Stimulated activated CD4-positive, alpha-beta T cell treated with anti-CD3 and anti-CD28 coated beads, TNF-alpha, amount 100 ng/mL, for 4 hours (primary cell): ENCODE measurements around the gene XPO4.
"Not testable (repeated sequence)": the region's sequence is repeated elsewhere in the genome, so short reads cannot be mapped to it uniquely, and the experiment has no call there.

ENCODE experiments used
- DNase-seq, 3 experiments: peaks; one replicate each; pipeline ENCODE4 v3.0.0-alpha.2; 2020; ENCODE audit warnings: low read depth in 3 of 3

Gene XPO4

DNA sequence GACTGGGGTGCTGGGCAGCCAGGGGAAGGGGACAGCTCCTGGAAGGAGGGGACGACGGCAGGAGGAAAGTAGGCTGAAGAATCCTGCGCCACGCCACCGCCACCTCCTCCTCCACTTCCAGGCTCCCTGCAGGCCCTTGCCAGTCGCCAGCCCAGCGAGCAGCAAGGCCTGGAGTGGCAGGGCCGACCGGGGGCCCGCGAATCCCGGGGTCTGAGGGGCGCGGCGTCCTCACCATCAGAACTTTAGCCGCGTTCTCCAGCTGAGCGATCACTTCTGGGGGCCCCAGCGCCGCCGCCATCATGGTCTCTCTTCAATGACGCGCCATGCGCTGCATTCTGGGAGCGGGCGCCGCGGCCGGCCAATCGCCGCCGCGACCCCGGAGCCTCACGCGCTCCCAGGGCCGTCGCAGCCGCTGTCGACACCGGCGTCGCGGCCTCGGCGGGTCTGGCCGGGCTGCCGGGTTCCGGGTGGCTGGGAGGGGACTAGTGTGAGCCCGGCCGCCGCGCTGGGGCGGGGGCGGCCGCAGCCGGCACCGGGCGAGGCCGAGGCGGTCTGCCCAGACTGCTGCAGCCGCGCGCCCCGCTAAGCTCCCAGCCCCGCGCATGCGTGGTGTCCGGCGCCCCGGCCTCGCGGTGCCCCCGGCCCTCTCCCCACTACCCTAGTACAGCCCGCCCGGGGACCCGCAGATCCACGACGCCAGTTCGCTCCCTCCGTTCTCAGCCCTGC, at the start of gene XPO4:
Gene XPO4 (minus strand): TSS at position 309 of the 726 bp plus-strand sequence. CDS start 8 bp downstream, at position 301.
- DNase-seq = peak; percentile 45 to 66 (median 65)

DNA sequence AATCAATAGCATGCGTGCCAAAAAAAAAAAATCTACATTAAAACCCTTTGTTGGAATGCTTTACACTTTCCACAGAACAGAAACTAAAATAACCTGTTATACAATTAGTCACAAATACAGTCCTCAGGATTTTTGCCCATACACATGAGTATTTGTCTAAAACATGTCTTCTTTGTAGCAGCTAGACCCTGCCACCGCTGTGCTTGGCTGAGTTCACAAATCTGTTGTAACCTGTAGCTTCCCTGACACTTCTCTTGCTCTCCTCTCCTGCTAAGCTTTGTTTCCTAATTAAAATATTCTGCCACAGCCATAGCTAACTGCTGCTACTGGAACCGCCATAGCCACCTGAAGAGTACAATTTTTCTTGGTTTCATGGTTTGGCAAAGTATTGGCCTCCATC, 45.5 kb upstream of the XPO4 start:
- DNase-seq = not testable (repeated sequence)

DNA sequence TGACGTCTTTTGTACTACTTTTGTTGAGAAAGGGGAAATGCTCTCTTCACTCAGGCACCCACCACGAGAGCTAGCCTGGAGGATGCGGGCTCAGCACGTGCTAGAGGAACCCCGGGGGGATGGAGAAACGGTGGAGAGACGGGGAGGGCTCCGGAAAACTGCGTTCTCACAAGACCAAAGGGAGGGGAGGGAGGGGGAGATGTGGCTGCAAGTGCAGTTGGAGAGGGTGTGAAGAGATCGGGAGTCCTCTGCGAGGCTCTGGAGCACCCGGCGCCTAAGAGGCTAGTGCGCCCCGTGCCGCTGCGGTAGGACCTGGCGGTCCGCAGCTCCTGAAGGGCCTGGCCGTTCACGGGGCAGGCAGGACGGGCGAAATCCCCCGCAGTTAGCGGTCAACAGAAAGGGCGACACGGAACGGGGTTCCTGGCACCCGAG, 43.4 kb upstream of the XPO4 start:
- no peak for DNase-seq

DNA sequence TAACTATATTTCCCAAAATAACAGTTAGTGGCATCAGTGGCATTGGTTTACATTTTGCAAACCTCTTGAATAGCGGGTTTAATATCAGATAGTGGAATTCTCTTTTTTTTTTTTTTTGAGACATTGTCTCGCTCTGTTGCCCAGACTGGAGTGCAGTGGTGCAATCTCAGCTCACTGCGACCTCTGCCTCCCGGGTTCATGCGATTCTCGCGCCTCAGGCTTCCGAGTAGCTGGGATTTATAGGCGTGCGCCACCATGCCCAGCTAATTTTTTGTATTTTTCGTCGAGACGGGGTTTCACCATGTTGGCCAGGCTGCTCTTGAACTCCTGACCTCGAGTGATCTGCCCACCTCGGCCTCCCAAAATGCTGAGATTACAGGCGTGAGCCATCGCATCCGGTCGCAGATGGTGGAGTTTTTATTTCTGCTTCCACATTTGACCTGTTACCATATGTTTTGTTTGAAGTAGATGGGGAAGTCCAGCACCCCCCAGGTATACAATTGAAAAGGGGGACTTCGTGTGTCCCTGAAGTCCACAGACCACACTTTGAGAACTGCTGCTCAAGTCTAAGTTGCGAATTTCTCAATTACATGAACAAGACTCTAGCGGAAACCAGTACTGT, 40.5 kb upstream of the XPO4 start:
- no peak for DNase-seq

DNA sequence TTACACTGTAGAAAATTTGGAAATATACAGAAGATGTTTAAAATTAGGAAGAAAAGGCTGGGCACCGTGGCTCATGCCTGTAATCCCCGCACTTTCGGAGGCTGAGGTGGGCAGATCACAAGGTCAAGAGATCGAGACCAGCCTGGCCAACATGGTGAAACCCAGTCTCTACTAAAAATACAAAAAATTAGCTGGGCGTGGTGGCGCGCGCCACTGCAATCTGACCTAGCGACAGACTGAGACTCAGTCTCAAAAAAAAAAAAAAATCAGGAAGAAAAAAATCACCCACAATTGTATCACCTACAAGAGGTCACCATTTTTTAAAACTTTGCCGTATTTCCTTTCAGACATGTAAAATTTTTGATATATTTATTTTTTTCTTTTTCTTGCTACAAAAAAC, 38.0 kb upstream of the XPO4 start:
- not testable (repeated sequence) for DNase-seq

DNA sequence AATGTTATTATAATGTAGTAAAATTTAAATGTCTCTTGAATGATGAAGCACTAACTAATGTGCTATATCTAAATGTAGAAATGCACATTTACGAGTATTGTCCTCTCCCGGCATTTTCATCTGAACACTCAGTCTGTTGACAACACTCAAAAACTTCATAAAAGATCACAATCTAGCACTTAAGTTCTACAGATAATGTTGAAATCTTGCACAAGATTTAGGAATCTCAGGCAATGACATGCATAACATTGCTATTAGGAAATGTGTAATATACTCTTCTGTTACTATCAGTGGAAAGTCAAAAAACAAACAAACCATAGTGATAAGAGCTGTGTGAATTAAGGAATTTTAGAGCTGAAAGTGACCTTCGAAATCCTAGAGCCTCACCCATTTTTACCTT, 37.5 kb upstream of the XPO4 start:
- no peak for DNase-seq

DNA sequence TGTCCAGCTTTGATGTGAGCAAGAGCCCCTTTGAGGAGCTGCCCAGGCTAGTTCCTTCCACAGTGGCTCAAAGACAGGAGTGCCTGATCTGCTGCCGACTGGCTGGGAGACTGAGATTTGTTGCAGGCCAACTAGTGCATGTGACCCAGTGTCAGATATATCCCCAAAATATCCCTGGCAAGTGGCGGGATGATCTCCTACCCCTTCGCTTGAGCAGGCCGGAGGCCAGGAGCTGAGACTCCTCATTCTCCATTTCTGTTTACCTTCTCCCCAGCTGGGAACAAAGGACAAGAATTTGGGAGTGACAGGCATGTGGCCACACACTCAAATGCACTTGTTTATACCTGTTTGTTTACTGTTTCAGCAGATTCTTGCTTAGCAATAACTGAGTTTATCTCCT, 37.1 kb upstream of the XPO4 start:
- no peak for DNase-seq

DNA sequence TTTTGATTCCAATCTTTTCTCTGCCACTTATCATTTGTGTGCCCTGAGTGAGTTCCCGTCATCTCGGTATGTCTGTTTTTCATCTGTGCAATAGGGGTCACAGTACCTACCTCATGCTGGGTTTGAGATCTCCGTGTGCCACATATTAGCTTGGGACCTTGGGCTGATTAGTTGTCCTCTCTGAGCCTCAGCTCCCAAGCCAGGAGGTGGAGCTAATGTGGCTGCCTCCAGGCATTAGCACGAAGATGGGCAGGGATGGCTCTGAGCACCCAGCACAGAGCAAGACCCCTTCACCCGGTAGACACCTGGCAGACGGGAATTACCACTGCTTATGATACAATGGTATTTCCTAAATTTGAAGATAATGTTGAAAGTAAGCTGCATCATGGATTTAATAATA, 35.8 kb upstream of the XPO4 start:
- DNase-seq = no peak

DNA sequence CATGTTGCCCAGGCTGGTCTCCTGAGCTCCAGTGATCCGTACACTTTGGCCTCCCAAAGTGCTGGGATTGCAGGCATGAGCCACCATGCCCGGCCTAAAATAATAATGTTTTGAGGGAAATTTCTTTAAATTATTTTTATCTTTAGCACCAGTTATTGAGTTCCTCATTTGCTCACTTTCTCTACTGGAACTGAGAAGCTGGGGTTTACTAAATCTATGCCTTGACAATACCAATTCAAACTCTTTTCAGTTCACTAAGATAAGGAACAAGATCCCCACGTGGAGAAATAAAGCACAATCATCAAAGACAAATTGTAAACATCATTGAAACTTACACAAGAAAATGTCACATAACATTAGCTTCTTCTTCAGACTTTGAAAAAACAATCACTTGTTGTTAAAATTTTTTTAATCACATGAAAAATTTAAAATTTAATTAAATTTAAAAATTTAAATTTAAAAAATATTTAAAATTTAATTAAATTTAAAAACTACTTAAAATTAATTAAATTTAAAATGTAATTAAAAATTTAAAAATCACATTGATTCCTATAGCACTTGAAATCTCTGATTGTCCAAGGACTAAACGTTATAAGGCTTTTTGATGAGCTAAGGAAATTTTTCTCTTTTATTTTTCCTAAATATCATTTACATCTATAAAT, 25.2 kb upstream of the XPO4 start:
- no peak for DNase-seq

DNA sequence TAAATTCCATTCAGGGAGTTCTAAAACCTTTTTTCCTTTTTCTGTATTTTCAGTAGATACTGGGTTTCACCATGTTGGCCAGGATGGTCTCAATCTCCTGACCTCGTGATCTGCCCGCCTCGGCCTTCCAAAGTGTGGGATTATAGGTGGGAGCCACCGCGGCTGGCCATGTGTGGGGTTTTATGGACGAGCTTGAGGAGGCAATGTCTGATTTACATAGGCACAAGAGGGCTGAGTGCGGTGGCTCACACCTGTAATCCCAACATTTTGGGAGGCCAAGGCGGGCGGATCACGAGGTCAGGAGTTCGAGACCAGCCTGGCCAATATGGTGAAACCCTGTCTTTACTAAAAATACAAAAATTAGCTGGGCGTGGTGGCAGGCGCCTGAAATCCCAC, 22.8 kb upstream of the XPO4 start:
- not testable (repeated sequence) for DNase-seq

DNA sequence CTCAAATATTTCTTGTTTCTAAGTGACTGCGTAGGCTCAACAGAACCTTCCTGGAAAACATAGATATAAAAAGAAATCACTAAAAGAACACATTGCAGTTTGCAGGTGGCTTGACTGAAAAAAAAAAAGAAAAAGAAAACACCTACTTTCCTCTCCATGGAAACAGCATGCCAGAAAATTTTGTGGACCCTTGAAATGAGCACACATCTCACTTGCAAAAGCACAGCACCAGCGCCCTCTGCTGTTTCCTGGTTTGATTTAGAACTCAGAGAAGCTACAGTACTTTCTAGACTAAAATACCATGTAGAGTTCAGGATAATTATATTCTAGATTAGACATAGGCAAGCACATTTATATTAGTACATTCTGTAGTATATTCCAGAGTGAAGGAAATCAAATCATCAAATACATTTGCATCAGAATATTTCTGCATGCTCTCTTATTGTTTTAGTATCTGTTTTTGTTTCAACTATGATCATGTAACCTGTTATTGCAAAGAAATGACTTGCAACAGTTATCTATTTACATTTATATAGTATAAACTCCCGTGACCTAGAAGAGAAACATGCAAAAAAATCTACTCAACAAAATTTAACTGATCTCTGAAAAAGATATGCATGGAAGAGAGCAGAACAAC, 22.3 kb upstream of the XPO4 start:
- peak; percentile 27 to 51 (median 38) for DNase-seq

DNA sequence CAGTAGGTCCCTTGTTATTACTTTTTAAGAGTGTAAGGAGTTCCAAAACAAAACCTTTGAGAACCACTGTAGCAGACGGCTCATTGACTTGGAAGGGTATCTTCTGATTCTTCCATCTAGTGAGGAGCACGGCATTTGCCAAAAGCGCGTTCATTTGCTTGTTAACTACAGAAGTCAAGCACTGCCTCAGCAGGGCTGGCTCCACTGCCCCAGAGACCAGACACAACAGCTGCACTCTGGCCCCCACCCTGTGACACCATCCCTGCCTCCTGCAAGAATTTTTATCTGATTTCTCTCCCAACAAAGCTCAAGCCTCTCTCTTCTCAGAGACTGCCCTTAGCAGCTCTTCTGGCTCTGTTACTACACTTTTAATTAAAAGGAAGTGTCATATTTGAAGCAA, 20.7 kb upstream of the XPO4 start:
- no peak for DNase-seq

DNA sequence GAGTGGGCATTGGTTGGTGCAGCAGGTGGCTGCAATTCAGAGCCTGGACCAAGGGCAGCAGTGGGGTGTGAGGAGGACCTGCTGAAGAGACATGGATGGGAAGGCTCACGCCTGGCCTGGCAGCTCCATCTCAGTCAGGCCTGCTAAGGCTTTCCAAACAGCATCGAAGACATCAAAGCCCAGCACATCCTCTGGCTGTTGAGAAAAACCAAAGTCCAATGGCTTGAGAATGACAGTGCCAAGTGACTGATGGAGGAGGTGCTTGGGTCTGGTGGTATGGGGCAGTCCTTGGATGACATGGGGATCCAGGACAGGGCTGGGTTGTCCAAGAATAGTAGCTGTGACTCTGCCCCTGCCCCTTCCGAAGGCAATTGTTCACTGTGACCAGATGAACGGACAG, 19.0 kb upstream of the XPO4 start:
- no peak for DNase-seq

DNA sequence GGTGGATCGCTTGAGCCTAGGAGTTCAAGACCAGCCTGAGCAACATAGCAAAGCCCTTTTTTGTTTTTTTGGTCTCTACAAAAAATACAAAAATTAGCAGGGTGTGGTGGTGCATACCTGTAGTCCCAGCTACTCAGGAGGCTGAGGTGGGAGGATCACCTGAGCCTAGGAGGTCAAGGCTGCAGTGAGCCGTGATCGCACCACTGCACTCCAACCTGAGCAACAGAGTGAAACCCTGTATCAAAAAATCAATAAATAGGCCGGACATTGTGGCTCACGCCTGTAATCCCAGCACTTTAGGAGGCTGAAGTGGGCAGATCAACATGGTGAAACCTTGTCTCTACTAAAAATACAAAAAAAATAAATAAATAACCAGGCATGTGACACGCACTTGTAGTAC, 13.1 kb upstream of the XPO4 start:
- not testable (repeated sequence) for DNase-seq

DNA sequence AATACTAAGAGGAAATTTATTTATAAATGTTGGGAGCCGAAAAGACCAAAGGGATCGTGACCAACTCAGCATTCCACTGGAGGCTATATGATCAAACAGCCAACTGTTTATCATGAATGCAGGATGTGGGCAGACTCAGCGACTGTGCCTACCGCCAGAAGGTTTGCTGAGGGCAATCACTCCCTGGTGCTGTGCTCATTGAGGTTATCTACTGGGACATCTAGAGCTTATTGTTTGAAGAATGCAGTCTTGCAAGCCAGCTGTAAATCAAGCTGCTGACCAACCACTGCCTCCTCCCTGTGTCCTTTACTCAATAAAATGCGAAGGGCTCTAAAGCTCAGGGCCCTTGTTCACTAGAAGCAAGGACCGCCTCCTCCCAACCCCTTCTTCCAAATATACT, 8.5 kb upstream of the XPO4 start:
- DNase-seq = no peak

DNA sequence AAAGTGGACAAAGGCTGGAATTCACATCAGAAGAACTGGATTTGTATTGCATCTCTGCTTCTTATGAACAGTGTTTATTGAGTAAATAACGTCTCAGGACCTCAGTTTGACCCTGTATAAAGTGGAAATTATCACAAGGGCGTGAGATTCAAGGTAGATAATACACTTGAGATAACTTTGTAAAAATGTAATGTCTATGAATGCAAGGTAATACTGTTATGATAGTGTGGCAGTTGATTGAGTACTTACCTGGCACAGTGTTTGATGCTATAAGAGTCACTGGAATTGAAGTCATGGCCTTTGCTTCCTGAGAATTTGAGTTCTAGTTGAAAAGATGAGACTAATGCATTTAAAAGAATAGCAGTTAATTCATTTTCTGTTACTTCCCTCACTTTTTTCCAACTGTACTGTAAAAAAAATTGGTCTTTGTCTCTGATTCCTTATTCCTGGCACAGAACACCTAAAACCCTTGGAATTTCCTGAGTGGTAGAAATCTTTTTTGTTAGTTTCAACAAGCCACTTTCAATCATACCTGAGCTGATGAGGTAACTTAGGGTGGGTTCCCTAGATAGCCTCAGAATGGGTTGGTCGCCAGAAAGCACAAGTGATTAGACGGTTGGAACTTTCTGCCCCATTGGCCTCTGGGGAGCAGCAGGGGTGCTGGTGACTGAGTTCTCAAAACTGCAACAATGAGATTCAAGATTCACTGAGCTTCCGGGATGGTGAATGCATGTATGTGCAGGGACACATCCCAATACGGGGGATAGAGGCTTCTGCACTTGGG, 6.4 kb upstream of the XPO4 start:
- DNase-seq = no peak

DNA sequence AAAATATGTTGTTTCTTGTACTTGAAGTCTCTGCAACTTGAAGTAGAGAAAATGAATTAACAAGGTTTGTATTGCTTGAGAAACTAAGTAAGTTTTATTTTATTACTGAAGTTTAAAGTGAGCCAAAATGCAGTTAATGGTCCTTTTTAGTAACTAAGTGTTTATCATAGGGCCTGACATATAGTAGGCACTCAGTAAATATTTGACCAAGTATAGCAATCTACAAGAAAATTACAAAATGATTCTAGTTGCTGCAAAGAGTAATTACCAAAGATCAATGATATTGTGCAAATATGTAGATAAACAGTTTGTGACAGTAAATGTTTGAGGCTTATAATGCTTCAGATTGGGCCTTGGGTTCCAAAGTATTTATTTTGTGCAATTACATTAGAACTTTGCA, 2.4 kb upstream of the XPO4 start:
- DNase-seq = no peak

DNA sequence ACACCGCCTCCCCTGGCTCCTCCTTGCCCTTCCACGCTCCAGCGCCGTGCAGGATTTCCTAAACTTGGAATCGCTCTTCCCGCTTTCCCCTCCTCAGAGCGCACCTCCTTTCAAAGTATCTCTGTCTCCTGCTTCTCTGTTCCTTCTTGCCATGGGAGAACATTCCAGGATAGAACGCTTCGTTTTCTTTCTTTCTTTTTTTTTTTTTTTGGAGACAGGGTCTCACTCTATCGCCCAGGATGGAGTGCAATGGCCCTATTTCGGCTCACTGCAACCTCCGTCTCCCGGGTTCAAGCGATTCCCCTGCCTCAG, 574 bp upstream of the XPO4 start:
- no peak for DNase-seq

DNA sequence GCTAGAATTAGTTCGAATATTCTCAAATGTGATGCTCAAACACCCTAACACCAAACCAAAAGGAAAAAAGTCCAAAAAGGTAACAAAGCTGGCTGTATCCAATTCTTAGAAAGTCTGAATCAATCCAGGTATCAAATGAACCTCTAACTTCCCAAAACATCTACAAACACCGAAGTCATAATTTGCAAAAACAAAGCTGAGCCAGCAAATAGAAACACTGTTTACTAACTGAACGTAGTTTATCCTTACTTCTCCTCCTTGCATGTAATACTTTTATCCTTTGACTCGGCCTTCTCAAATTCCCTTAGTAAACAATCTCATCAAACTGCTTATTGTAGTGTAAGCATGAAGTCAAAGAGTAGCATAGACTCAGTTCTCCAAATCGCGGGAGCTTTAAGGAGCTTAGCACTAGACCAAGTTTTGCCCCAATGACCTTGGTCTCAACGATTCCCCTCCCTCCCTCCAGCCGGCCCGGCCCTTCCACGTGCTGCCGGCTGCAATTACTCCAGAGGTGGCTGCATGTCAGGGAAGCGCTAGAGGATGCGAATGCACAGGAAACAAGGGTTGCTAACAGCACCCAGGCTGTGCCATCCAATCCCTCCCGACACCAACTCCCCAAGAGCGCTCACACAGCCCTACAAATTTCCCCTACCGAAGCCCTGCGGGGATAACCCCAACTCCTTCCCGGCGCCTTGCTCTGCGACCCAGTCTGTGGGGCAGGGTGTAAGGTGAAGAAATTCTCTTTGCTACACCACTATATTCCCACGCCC, 693 bp downstream of the XPO4 start:
- DNase-seq = peak in 1 of 3 experiments; percentile 5

DNA sequence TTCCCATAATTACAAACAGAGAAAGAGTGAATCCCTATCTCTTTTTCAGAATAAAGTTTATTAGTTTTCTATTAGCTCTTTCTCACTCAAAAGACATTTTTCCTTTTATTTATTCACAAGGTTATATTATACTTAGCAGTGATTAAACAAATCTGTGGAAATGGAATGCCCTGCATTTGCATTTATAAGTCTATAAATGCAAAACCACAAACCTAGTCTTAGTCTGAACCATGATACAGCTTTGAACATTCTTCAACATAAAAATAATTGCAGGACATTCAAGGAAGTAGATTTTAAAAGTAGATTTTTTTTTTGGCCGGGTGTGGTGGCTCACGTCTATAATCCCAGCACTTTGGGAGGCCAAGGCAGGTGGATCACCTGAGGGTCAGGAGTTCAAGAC, 8.3 kb downstream of the XPO4 start:
- DNase-seq = no peak

DNA sequence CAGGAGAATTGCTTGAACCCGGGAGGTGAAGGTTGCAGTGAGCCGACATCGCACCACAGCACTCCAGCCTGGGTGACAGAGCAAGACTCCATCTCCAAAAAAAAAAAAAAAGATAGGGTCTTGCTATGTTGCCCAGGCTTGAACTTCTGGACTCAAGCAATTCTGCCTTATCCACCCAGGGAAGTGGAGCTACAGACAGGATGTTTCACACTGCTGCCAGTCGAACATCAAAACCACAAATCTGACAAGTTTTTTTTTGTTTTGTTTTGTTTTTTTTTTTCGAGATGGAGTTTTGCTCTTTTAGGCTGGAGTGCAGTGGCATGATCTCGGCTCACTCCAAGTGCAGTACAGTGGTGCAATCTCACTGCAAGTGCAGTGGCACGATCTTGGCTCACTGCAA, 10.8 kb downstream of the XPO4 start:
- DNase-seq = no peak
